HUDEP-2 (cell line): ENCODE measurements around the gene ZFP42.
"Not testable (repeated sequence)": the region's sequence is repeated elsewhere in the genome, so short reads cannot be mapped to it uniquely, and the experiment has no call there.

Source experiments
- DNase-seq, 76 experiments: peaks; one replicate each; lab custom pipeline; 2025; ENCODE audit not compliant: unreplicated experiment in 76 of 76; lab: John Stamatoyannopoulos, UW

The ZFP42 gene

DNA sequence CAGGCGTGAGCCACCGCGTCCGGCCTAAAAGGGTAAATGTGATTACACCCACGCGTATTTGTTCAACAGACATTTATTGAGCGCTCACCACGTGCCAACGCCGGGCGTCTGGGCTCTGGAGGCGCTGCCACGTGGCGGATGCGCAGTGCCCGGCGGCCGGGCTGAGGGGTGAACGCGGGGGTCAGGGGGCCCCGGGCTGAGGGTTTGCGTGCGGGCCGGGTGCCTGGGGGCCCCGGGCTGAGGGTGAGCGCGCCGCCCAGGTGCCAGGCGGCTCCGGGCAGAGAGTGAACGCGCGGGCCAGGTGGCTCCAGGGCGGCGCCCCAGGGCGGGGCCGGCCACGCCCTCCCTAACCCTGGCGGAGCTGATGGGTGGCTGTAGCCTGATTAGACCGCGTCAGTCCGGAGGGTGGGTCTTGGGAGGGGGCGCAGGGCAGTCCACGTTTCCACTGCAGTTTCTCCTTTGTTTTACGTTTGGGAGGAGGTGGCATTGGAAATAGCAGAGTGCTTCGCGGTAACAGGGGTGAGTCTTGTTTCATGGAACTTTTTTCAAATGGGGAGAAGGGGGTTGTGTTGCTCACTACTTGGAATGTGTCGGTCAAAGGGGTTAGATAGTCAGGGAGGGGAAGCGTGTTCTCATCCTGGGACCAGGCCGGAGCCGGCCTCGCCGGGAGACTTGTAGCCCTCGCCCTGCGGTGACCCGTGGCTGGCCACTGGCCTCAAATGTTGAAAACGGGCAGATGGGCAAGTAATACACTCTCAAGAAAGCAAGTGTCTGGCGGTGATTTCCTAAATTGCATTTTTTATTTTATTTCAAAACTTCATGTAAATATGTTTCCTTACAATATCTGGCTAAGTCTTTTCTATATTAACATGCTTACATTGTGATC lies at the start of gene ZFP42:
TSS of gene ZFP42 (plus strand) at position 450 of the 886 bp plus-strand sequence. CDS start 7,037 bp downstream, outside the sequence.
- DNase-seq = no peak

DNA sequence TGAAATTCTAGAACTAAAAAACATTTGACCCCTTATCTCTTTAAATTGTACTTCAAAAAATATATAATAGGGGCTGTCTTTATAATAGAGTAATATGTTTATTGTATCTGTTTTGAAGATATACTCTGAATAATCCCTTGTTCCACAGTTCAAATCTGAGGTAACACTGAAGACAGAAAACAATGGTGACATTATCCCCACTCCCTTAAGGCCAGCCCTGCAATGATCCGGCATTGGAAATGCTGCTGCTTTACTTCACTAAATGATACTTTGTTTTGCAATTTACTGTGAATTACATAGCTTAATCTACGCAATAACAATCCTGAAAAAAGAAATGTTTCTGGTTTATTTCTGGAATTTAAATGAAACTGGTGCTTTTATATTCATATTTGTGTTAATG lies 34.4 kb upstream of the ZFP42 start:
- no peak for DNase-seq

DNA sequence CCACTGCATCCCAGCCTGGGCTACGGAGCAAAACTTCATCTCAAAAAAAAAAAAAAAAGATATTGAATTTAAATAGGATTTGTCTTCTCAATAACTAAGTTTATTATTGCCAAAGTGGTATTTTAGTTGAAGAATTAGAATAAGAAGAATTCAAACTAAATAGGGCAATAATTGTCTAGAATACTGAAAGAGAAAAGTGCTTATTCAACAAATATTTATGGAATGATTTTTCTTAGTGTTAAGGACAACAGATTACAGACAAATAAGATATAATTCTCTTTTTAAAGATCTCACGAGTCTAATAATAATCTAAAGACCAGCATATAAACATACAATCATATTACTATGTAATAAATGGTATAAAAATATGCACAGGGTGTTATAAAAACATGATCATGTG lies 33.6 kb upstream of the ZFP42 start:
- no peak for DNase-seq

DNA sequence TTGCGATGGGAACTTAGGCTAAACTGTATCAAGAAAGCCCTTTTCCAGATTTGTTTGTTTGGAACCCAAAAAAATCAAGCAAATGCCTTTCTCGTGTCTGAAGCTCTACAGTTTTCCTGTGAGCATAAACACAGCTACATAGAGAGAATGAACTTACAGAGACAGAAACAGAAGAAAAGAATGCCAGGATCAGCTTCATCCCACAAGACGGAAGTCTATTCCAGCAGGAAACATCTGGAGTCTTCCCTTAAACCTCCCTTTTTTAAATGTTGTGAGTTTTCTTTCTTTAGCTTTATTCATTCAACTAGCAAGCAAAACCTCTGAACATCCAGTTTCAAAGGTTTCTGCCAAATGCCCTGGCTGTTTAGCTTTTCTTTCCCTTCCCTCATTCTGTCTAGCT lies 32.6 kb upstream of the ZFP42 start:
- no peak for DNase-seq

DNA sequence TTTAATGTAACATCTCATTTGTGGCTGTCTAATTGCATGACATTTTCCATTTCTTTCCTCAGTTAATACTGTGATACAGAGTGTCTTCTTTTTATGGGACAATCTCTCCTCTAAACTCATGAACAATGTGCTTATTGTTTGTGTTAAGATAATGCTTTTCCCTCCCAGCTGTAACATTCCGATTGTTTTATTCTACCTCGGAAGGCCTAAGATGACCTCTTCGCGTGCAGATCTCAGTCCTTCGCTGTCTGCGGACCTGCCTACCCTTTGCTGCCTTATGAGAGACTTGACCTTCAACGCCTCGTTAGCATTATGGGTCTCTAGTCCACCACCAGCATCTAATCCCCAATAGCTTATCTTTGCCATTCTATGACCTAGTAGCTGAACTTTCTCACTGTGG lies 29.8 kb upstream of the ZFP42 start:
- no peak for DNase-seq

DNA sequence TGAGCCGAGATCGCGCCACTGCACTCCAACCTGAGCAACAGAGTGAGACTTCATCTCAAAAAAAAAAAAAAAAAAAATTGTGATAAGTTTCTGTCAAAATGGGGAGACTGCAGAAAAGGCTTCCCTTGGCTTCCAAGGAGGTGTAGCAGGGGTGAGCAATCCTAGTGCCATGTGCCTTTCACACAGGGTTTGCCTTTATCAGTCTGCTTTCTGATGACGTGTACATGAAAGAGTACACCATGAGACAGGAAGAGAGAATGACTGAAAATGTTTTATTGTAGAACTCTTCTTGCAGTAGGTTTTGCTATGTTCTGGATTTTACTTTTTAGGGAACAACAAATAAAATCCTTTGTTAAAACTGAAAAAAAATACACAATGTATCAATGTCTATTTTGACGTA lies 23.4 kb upstream of the ZFP42 start:
- DNase-seq = peak in 1 of 76 experiments; percentile 0

DNA sequence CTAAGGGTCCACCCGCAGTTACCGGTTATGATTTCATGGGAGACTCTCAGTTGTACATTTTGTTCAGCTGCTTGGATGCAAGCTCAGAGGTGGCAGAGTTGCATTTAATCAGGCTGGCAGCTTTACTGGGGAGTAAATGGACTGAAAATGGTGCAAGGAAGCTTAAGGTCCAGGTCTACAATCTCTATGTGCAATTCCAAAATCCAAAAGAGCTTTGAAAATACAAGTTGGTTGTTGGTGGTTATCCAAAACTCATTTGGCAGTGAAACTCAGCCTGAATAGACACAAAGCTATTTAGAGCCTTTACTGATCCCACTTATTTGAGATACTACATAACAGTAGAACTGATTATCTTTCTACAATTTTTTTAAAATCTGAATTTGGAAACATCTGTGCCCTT lies 11.8 kb upstream of the ZFP42 start:
- DNase-seq = no peak

DNA sequence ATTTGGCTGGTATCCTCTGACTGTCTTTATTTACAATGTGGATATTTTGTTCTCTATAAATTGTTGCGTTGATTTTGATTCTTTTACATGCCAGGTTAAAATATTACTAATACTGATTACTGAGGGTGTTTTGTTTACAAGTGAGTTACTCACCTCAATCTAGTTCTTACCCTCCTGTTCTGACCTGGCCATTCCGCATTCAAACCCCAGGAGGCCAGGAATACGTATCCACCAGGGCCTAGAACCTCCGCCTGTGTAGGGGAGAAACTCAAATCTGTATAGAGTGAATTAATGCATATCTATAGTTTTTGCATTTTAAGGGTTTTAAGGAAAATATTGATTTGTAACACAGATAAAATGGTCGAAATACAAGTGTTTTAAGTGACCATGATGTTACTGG lies 2.6 kb upstream of the ZFP42 start:
- no peak for DNase-seq

DNA sequence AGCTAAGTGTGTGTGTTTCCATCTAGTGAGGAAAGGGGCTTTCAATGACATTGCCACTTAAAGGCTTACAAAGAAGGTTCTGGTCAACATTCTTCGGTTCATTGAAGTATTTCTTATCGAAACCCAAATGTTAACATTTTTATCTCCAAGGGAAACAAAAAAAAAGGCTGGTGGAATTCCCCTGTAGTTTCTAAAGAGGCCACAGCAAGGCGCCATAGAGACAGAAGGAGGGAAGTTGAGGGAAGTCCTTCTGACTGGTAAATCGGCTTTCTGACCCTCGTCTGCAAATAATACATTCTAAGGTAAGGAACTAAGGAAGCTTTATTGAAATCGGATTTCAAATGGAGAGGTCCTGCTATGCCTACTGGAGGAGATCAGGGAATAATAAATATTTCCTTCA lies 1.7 kb upstream of the ZFP42 start:
- peak in 3 of 76 experiments; percentile 2 to 34 (median 28) for DNase-seq

DNA sequence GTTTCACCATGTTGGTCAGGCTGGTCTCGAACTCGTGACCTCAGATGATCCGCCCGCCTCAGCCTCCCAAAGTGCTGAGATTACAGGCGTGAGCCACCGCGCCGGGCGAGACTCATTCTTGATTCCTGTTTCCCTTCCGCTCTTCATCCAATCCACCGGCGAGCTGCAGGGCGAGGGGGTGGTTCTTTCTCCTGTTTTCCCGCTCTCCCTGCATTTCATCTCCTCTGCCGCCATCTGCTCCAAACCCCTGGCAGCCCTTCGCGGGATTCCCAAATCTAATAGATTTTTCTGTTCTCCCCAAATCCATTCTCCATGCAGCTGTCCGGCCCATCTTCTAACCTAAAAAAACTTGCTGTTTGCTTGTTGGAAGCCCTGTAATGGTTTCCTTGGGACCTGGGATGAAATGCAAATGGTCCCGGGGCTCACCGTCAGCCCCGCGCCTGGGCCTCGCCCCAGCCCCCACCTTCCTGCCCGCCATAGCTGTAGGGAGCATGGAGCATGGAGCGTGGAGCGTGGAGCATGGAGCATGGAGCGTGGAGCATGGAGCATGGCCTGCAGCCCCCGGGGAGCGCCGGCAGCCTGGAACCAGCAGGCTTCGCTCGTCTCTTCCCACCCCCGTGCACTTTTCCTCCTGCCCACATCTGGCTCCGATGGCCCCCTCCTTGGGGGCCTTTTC lies 1.1 kb downstream of the ZFP42 start:
- DNase-seq = no peak

DNA sequence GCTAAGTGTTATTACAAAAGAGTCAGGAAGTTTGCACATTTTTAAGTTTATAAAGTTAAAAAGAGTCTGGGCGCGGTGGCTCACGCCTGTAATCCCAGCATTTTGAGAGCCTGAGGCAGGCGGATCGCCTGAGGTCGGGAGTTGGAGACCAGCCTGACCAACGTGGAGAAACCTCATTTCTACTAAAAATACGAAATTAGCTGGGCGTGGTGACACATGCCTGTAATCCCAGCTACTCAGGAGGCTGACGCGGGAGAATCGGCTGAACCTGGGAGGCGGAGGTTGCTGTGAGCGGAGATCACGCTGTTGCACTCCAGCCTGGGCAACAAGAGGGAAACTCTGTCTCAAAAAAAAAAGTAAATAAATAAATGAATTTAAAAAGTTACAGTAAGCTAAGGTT lies 2.4 kb downstream of the ZFP42 start:
- not testable (repeated sequence) for DNase-seq

DNA sequence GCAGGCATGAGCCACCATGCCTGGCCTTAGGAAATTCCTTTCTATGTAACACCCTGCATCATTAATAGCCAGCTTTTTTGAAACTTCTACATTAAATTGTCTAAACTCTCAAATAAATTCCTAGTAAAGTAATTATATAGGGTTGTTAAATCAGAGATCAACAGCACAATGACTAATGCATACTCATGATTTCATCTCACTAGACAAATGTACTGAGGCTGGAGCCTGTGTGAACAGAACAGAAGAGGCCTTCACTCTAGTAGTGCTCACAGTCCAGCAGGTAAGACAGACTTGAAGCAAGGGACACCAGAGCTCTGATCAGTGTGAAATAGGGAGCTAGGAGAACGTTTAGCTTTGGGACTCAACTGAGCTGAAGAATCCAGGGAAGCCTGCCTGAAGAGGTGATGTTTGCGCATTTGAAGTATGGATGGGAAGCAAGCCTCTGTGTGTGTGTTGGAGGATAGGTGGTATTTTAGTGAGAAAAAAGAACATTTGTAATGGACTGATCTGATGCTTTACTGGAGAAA lies 3.9 kb downstream of the ZFP42 start:
- DNase-seq = no peak

DNA sequence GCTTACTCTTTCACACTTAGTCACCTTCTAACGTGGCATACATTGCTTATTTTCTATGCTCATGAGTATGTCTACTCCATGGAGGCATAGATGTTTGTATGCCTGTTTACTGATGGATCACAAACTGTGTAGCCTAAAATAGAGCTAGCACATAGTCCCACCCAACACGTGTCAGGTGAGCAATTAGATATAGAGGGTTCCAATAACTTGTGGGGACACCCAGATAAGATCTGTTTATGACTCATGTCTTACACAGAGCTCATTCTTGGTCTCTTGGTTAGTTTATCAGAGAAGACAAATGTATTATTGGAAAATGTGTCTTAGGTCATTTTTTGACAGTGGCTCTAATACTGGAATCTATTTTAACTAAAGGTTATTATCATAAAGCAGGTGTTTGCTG lies 6.8 kb downstream of the ZFP42 start:
- DNase-seq = peak in 10 of 76 experiments; percentile 7 to 83 (median 53)

DNA sequence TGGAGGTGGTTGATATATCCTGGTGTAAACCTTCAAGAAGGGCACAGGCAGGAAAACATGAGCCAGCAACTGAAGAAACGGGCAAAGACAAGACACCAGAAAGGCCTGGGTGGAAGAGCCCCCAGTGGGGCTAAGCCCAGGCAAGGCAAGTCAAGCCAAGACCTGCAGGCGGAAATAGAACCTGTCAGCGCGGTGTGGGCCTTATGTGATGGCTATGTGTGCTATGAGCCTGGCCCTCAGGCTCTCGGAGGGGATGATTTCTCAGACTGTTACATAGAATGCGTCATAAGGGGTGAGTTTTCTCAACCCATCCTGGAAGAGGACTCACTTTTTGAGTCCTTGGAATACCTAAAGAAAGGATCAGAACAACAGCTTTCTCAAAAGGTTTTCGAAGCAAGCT lies 7.2 kb downstream of the ZFP42 start:
- peak in 6 of 76 experiments; percentile 7 to 83 (median 58) for DNase-seq

DNA sequence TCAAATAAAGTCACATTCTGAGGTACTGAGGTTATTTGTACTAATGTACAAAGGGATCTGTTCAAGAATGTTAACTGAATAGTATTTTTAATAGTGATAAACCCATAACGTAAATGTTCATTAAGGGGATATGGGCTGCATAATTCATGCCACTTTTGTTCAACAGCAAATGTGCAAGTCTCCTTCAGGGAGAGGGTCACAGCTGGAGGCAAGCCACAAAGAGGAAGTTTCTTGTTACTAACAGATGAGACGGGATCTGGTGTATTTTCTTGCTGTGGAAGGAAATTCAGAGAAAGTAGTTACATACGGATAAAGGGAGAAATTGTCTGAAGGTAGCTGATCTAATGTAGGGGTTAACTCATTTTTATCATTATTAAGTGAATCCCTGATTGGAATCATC lies 10.0 kb downstream of the ZFP42 start:
- no peak for DNase-seq

DNA sequence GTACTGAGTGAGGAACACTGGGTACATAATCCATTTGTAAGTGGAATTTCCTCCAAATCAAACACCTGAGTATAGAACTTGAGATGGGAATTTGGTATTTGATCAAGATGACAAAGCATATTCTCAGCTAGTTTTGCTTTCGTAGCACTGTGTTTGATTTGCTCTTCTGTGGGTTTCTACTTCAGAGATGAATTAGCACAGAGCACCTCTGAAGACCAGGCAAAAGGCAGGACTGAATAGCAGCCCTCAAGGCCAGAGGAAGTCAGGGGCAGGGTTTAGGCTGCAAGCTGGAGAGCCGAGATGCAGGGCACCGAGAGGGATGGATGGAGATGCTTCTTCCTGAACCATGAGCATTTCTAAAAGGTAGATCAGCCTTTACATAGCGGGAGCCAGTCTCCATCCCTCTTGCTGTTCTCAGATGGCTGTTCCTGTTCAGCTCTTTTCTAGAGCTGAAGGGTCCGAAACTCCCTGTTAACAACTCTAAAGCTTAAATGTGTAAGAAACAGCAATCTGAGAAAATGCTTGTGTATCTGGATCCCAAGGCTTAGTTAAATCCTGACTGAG lies 10.8 kb downstream of the ZFP42 start:
- no peak for DNase-seq

DNA sequence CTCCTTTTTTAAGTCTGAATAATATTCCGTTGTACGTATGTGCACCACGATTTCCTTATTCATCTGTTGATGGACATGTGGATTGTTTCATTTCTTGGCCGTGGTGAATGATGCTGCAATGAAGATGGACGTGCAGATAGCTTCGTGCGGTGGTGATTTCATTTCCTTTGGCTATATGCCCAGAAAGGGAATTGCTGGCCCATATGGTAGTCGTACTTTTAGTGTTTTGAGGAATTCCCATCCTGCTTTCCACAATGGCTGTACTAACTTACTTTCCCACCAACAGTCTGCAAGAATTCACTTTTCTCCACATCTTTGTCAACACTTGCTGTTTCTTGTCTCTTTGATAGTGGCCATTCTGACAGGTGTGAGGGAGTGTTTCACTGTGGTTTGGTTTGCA lies 12.8 kb downstream of the ZFP42 start:
- peak in 7 of 76 experiments; percentile 10 to 63 (median 37) for DNase-seq

DNA sequence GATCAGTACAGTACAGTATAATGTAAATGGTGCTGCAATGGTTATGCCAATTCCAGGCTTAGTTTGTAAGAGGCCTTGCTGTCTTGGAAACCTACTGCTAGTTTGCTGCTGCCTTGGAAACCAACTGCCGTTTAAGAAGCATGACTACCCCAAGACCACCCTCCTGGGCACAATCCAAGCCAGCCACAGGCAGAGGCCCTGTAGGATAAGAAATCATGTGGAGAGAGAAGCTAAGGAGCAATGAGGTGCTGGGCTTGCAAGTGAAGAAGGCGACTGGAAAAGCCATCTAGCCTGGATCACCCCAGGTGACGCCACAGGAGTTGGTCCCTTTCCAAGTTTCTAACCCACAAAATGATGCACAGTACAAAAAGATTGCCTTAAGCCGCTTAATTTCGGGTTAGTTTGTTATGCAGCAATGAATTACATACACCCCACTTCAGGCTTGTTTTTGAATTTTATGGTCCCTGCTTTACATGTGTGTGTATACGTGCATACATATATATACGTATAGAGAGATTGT lies 16.9 kb downstream of the ZFP42 start:
- DNase-seq = no peak

DNA sequence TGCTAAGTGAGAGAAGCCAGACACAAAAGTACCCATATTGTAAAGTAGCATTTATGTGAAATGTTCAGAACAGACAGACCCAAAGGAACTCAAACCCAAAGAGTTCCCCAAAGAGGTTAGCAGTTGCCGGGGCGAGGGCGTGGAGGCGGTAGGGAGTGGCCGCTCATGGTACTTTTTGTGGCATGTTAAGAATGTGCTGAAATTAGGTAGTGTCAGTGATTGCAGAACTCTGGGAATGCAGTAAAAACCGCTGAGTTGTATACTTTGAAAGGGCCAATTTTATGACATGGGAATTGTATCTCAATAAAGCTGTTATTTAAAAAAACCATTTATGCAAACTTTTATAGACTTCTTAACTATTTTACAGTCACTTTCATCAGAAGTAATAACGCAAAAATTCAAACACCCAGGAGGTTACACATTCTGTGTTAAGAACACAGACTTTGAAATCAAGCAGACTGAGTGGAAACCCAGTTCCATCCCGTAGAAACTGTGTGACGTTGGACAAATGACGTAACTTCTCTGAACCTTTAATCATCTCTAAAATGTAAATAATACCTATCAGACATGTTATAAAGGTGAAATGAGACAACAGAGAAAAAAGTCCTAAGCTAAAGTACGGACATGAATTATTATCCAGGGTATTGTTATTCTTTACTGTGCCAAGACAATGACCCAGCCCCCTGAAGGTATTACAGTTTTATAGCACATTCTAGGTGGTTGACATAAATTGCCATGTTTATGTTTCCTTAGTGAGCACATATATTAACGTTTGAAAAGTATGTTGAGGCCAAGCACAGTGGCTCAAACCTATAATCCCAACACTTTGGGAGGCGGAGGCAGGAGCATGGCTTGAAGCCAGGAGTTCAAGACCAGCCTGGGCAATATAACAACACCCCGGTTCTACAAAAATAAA lies 19.7 kb downstream of the ZFP42 start:
- no peak for DNase-seq

DNA sequence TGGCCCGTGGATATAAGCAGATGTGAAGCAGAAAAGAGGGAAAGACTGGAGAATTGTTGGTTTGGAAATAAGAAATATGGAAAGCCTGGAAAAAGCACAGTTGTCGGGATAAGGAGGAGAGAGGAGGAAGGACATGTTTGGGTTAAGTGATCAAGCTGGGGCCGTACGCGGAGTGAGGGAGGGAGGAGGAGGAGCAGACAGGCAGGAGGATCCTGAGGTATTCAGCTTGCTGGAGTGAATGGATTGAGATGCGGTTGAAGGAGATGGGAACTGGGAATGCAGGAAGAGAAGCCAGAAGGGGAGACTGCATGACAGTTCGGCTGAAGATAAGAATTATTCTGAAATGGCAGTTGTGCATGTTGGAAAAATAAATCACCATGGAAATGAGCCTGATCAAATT lies 21.2 kb downstream of the ZFP42 start:
- DNase-seq = no peak
